ENCODE results near the gene MATR3.

DNA sequence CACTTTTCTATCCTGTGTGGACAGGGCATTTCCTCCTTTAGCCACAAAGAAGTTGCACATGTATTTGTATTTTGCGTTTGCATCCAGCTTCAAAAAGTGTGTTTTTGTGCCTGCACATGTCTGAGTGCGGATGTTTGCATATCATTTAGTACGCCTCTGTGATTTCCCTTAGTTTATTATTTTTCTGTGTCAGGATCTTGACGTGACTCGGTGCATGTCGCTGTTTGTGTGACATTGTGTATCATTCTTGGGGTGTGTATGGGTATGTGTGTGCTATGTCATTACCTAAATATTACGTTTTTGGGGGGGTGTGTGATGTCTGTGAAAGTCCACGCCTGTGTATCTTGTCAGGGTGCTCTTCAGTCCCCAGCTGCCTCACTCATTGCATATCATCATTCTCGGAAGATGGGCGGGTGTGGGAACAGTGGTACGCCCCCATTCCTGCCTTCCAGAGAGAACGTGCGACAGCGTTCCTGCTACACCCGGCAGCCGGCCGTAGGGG lies 47.7 kb downstream of the MATR3 start:
- TF ChIP-seq GATA3 (IDR thresholded peaks at IDR 0.05; ENCODE audit: low read depth, low read length) (no peak), GATA2 (IDR thresholded peaks at IDR 0.05; ENCODE audit: low read depth, low read length) (no peak)
